ENCODE results near the gene SHANK3. TPM values are rescaled to one million over a fixed set of nuclear protein-coding genes. Genes with fewer than 3 reads are reported as not detected.

Gene SHANK3
- total and polyA plus RNA-seq, 8 donors: 17.2 to 42.9 (median 23.5) TPM

GRCh38 chr22:50626314-50626849 lies 46.2 kb upstream of the SHANK3 start:
- Histone ChIP-seq H3K4me1 (peaks cover 1 to 43% of the 10 kb centered on the region in 2 donors), H3K9me3 (no peaks in the 10 kb centered on the region), H3K27me3 (no peaks in the 10 kb centered on the region), H3K27ac (no peak overlapping the region), H3K4me3 (no peak overlapping the region), H3K36me3 (peaks cover 0 to 18% of the 10 kb centered on the region in 2 donors)
- intact Hi-C loops (cut with DNase I): no loop called here
- no peak for DNase-seq
- no peak for TF ChIP-seq CTCF (IDR thresholded peaks at IDR 0.05)
- ATAC-seq: no peak

GRCh38 chr22:50626850-50627641 lies 45.6 kb upstream of the SHANK3 start:
- Histone ChIP-seq H3K4me1 (peaks cover 0 to 37% of the 10 kb centered on the region in 2 donors), H3K27ac (peak overlapping the region in 1 of 2 donors; percentile 85), H3K27me3 (no peaks in the 10 kb centered on the region), H3K4me3 (peak overlapping the region; percentile 71 to 81), H3K9me3 (no peaks in the 10 kb centered on the region), H3K36me3 (peaks cover 0 to 18% of the 10 kb centered on the region in 2 donors)
- intact Hi-C loops (cut with DNase I): no loop called here
- no peak for ATAC-seq
- peak in 1 of 4 donors; percentile 84 for DNase-seq
- TF ChIP-seq CTCF (IDR thresholded peaks at IDR 0.05): no peak

GRCh38 chr22:50627642-50628542 lies 44.7 kb upstream of the SHANK3 start, which contains the start of gene ARSA:
Gene ARSA, minus strand, starts transcription at chr22:50628152. Its CDS starts 373 bp downstream, at chr22:50627779.
- peaks cover 0 to 28% of the 10 kb centered on the region in 2 donors for H3K4me1 ChIP-seq
- no peaks in the 10 kb centered on the region for H3K27me3 ChIP-seq
- H3K9me3 ChIP-seq: no peaks in the 10 kb centered on the region
- DNase-seq: peak; percentile 78 to 95 (median 89)
- TF ChIP-seq CTCF (IDR thresholded peaks at IDR 0.05): peak in 1 of 2 donors; percentile 35
- H3K36me3 ChIP-seq: peaks cover 0 to 18% of the 10 kb centered on the region in 2 donors
- peak; percentile 95 for ATAC-seq
- intact Hi-C loops (cut with DNase I): no loop called here
- H3K4me3 ChIP-seq: peak within 1 kb of the TSS; percentile 71 to 81
- H3K27ac ChIP-seq: peak within 1 kb of the TSS; percentile 67 to 85

- peak overlapping the region; percentile 68 to 81 for H3K4me3 ChIP-seq
- peak overlapping the region; percentile 56 to 85 for H3K27ac ChIP-seq
- DNase-seq (no peak), ATAC-seq (peak; percentile 1)
- peaks cover 0 to 26% of the 10 kb centered on the region in 2 donors for H3K4me1 ChIP-seq
- intact Hi-C loops (cut with DNase I): no loop called here
- TF ChIP-seq CTCF (IDR thresholded peaks at IDR 0.05): no peak
- no peaks in the 10 kb centered on the region for H3K27me3 ChIP-seq
- H3K9me3 ChIP-seq: no peaks in the 10 kb centered on the region
- peaks cover 0 to 18% of the 10 kb centered on the region in 2 donors for H3K36me3 ChIP-seq
Observed at GRCh38 chr22:50628543-50629134, 44.0 kb upstream of the SHANK3 start.
